HepG2 (cell line): ENCODE results near the gene RFXAP. TPM values are rescaled to one million over a fixed set of nuclear protein-coding genes. Genes with fewer than 3 reads are reported as not detected.
A peak's percentile ranks its signal among the peaks of the same experiment; 100 is the strongest.

Source experiments
- ATF7-NPFF ChIP-seq: sonication (generic); formaldehyde crosslinking; IDR thresholded peaks from 2 replicates; pipeline ENCODE4 v1.8.1; 2023; ENCODE audit warnings: mild to moderate bottlenecking, low read depth, missing genetic modification reagents, moderate library complexity
- CEBPB ChIP-seq: IDR thresholded peaks from 2 replicates; pipeline ENCODE4 v1.6.1; 2011; ENCODE audit warnings: low read depth, low read length, improper control_type of control experiment, borderline replicate concordance
- LCORL ChIP-seq, 2 experiments: fragments of 450-650 bp in 1 of 2; sonication (generic) in 1 of 2; formaldehyde crosslinking in 1 of 2; IDR thresholded peaks; 2 replicates each; pipeline versions ENCODE4 v1.5.0 to v1.6.1; 2017 to 2020; ENCODE audit warnings: antibody characterized with exemption in 1 of 2, missing genetic modification reagents in 1 of 2
- MAFG ChIP-seq: sonication (generic); formaldehyde crosslinking; IDR thresholded peaks from 2 replicates; pipeline ENCODE4 v1.5.1; 2020; ENCODE audit warnings: mild to moderate bottlenecking, missing genetic modification reagents
- REPIN1 ChIP-seq: sonication (generic); formaldehyde crosslinking; IDR thresholded peaks from 2 replicates; pipeline ENCODE4 v1.8.0; 2022; ENCODE audit warnings: missing genetic modification reagents, low read depth, mild to moderate bottlenecking, borderline replicate concordance
- SIX1 ChIP-seq: sonication (generic); formaldehyde crosslinking; IDR thresholded peaks from 2 replicates; pipeline ENCODE4 v1.4.0; 2020; ENCODE audit warnings: missing genetic modification reagents, borderline replicate concordance
- TAF15 ChIP-seq: fragments of 200-400 bp; formaldehyde crosslinking; IDR thresholded peaks from one replicate; pipeline ENCODE4 v1.6.1; 2018; ENCODE audit warnings: mild to moderate bottlenecking, low read depth, low read length; ENCODE audit not compliant: poor library complexity, severe bottlenecking
- ZBTB3 ChIP-seq: sonication (generic); formaldehyde crosslinking; IDR thresholded peaks from 2 replicates; pipeline ENCODE4 v1.4.0; 2020; ENCODE audit warnings: low read depth, mild to moderate bottlenecking, moderate library complexity, missing genetic modification reagents, borderline replicate concordance
- ZFP1 ChIP-seq: IDR thresholded peaks from 2 replicates; pipeline ENCODE4 v1.6.1; 2016
- ZNF572 ChIP-seq: sonication (generic); formaldehyde crosslinking; IDR thresholded peaks from 2 replicates; pipeline ENCODE4 v1.5.1; 2020; ENCODE audit warnings: mild to moderate bottlenecking, missing genetic modification reagents
- ZNF83 ChIP-seq: sonication (generic); formaldehyde crosslinking; IDR thresholded peaks from 2 replicates; pipeline ENCODE4 v1.4.0; 2020; ENCODE audit warnings: missing genetic modification reagents, mild to moderate bottlenecking, borderline replicate concordance
- polyA plus RNA-seq, 8 experiments: library from polyadenylated mRNA; depleted of rRNA in 3 of 8; stranded (reverse) in 7 of 8; unstranded in 1 of 8; fragments of >200 nt; fragmentation: Illumina TruSeq in 4 of 8; extraction: Trizol in 4 of 8; gene quantifications; 2 replicates each; pipeline versions ENCODE4 v1.2.1 to v1.2.3, GENCODE V29; 2011 to 2016; ENCODE audit warnings: low read depth in 4 of 8, missing spikeins in 1 of 8, mixed read lengths in 1 of 8; ENCODE audit not compliant: insufficient read depth in 1 of 8
- total RNA-seq, 5 experiments: library from RNA; depleted of rRNA; stranded (reverse); fragments of >200 nt; fragmentation: Illumina TruSeq; extraction: Trizol; gene quantifications; 2 replicates each; pipeline ENCODE4 v1.2.3, GENCODE V29; 2016; ENCODE audit warnings: low read depth in 1 of 5
- TF ChIP-seq, protein P1 (sequence below): sonication (generic); formaldehyde crosslinking; IDR thresholded peaks from 2 replicates; pipeline ENCODE4 v1.4.0; 2020; ENCODE audit warnings: missing genetic modification reagents, low read depth, mild to moderate bottlenecking, borderline replicate concordance
- TF ChIP-seq, protein P2 (sequence below): sonication (generic); formaldehyde crosslinking; IDR thresholded peaks from 2 replicates; pipeline ENCODE4 v1.5.0; 2020; ENCODE audit warnings: missing genetic modification reagents
- TF ChIP-seq, protein P3 (sequence below): sonication (generic); formaldehyde crosslinking; conservative IDR thresholded peaks from 2 replicates; pipeline ENCODE4 v1.8.0; 2022; ENCODE audit warnings: mild to moderate bottlenecking, moderate library complexity, missing genetic modification reagents
- TF ChIP-seq, protein P4 (sequence below): sonication (generic); formaldehyde crosslinking; IDR thresholded peaks from 2 replicates; pipeline ENCODE4 v1.8.0; 2022; ENCODE audit warnings: missing genetic modification reagents, mild to moderate bottlenecking, moderate library complexity, borderline replicate concordance

The RFXAP gene
- total and polyA plus RNA-seq, 2 of the 13 experiments (the other 11 are each of a cell fraction or from before 2014, with no cell fraction given): 1.8 to 7.9 TPM

DNA sequence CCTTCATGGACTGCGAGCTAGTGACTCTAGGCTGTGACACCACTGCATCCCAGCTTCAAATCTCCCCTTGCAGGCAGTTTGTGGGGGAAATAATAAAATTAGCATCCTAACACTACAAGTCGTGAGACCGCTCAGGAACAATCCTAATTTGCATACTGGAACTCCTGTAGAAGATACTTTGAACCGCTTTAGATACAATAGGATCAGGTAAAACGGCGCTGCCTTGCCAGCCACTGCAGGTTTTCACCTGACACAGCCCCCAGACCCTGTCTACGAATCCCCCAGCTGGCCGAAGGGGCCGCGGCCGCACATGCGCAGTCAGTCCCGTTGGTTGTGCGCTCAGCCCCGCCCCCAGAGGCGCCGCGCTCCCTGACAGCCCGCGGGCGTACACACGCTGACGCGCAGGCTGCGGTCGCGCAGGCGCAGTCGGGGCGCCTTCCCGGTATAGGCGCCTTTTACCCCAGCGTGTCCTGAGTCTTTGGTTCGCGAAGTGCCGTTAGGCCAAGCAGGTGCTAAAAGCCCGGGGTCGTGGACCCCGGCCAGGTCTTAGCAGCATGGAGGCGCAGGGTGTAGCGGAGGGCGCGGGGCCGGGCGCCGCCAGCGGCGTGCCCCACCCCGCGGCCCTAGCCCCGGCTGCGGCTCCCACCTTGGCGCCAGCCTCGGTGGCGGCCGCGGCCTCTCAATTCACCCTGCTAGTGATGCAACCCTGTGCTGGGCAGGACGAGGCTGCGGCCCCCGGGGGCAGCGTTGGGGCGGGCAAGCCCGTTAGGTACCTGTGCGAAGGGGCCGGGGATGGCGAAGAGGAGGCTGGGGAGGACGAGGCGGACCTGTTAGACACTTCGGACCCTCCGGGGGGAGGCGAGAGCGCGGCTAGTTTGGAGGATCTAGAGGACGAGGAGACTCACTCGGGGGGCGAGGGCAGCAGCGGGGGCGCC is at the start of gene RFXAP (continued):
- TF ChIP-seq, protein P1, sequence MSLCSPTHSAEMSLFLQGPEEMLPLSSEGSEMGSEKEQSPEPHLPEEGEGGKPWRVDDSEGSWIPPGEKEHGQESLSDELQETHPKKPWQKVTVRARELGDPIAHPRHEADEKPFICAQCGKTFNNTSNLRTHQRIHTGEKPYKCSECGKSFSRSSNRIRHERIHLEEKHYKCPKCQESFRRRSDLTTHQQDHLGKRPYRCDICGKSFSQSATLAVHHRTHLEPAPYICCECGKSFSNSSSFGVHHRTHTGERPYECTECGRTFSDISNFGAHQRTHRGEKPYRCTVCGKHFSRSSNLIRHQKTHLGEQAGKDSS (CRISPR knock-in tag): no peak
- TF ChIP-seq TAF15: peak; percentile 70
- TF ChIP-seq ATF7-NPFF (CRISPR knock-in tag): no peak
- TF ChIP-seq, protein P2, sequence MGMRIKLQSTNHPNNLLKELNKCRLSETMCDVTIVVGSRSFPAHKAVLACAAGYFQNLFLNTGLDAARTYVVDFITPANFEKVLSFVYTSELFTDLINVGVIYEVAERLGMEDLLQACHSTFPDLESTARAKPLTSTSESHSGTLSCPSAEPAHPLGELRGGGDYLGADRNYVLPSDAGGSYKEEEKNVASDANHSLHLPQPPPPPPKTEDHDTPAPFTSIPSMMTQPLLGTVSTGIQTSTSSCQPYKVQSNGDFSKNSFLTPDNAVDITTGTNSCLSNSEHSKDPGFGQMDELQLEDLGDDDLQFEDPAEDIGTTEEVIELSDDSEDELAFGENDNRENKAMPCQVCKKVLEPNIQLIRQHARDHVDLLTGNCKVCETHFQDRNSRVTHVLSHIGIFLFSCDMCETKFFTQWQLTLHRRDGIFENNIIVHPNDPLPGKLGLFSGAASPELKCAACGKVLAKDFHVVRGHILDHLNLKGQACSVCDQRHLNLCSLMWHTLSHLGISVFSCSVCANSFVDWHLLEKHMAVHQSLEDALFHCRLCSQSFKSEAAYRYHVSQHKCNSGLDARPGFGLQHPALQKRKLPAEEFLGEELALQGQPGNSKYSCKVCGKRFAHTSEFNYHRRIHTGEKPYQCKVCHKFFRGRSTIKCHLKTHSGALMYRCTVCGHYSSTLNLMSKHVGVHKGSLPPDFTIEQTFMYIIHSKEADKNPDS (CRISPR knock-in tag): 0 out of 2 replicates have a peak, but pooled peaks have one; percentile 13
- TF ChIP-seq SIX1 (CRISPR knock-in tag): no peak
- no peak for TF ChIP-seq ZBTB3 (CRISPR knock-in tag)
- TF ChIP-seq REPIN1 (CRISPR knock-in tag): peak; percentile 29; the same call in 1 of the 2 replicates
- no peak for TF ChIP-seq ZNF83
- no peak for TF ChIP-seq LCORL (IDR thresholded peaks at IDR 0.05)
- no peak for TF ChIP-seq LCORL (CRISPR knock-in tag; IDR thresholded peaks at IDR 0.05)
- no peak for TF ChIP-seq ZFP1 (CRISPR knock-in tag)
- TF ChIP-seq, protein P3, sequence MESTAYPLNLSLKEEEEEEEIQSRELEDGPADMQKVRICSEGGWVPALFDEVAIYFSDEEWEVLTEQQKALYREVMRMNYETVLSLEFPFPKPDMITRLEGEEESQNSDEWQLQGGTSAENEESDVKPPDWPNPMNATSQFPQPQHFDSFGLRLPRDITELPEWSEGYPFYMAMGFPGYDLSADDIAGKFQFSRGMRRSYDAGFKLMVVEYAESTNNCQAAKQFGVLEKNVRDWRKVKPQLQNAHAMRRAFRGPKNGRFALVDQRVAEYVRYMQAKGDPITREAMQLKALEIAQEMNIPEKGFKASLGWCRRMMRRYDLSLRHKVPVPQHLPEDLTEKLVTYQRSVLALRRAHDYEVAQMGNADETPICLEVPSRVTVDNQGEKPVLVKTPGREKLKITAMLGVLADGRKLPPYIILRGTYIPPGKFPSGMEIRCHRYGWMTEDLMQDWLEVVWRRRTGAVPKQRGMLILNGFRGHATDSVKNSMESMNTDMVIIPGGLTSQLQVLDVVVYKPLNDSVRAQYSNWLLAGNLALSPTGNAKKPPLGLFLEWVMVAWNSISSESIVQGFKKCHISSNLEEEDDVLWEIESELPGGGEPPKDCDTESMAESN (CRISPR knock-in tag): no peak; the same call in 1 of the 2 replicates
- no peak for TF ChIP-seq ZNF572 (CRISPR knock-in tag)
- TF ChIP-seq, protein P4, sequence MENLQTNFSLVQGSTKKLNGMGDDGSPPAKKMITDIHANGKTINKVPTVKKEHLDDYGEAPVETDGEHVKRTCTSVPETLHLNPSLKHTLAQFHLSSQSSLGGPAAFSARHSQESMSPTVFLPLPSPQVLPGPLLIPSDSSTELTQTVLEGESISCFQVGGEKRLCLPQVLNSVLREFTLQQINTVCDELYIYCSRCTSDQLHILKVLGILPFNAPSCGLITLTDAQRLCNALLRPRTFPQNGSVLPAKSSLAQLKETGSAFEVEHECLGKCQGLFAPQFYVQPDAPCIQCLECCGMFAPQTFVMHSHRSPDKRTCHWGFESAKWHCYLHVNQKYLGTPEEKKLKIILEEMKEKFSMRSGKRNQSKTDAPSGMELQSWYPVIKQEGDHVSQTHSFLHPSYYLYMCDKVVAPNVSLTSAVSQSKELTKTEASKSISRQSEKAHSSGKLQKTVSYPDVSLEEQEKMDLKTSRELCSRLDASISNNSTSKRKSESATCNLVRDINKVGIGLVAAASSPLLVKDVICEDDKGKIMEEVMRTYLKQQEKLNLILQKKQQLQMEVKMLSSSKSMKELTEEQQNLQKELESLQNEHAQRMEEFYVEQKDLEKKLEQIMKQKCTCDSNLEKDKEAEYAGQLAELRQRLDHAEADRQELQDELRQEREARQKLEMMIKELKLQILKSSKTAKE (CRISPR knock-in tag): no peak
- TF ChIP-seq MAFG: no peak; the same call in 1 of the 2 replicates
- TF ChIP-seq CEBPB: peak; percentile 76
